PC-9 (cell line): Measurements from ENCODE around the gene LRRC61.

Experiments
- CTCF ChIP-seq: fragments of 200-600 bp; sonication (generic); conservative IDR thresholded peaks from 2 replicates; pipeline ENCODE4 v1.6.1; 2017; ENCODE audit warnings: mixed run types, antibody characterized with exemption, mild to moderate bottlenecking, moderate library complexity
- EZH2 ChIP-seq: fragments of 200-600 bp; sonication (generic); IDR thresholded peaks from 2 replicates; pipeline ENCODE4 v1.8.0; 2017; ENCODE audit warnings: antibody characterized with exemption, low read depth

GRCh38 chr7:150358433-150358832, 35.3 kb downstream of the LRRC61 start:
- TF ChIP-seq CTCF (no peak), EZH2 (no peak)
